HG03045 (cell line): Measurements from ENCODE around the gene PROZ.

Source experiments
- ATAC-seq: cut with Tn5 transposase; IDR thresholded peaks from one replicate; pipeline ENCODE4 v1.9.1; 2021; ENCODE audit warnings: mild to moderate bottlenecking, moderate library complexity; ENCODE audit not compliant: unreplicated experiment

Gene PROZ

DNA sequence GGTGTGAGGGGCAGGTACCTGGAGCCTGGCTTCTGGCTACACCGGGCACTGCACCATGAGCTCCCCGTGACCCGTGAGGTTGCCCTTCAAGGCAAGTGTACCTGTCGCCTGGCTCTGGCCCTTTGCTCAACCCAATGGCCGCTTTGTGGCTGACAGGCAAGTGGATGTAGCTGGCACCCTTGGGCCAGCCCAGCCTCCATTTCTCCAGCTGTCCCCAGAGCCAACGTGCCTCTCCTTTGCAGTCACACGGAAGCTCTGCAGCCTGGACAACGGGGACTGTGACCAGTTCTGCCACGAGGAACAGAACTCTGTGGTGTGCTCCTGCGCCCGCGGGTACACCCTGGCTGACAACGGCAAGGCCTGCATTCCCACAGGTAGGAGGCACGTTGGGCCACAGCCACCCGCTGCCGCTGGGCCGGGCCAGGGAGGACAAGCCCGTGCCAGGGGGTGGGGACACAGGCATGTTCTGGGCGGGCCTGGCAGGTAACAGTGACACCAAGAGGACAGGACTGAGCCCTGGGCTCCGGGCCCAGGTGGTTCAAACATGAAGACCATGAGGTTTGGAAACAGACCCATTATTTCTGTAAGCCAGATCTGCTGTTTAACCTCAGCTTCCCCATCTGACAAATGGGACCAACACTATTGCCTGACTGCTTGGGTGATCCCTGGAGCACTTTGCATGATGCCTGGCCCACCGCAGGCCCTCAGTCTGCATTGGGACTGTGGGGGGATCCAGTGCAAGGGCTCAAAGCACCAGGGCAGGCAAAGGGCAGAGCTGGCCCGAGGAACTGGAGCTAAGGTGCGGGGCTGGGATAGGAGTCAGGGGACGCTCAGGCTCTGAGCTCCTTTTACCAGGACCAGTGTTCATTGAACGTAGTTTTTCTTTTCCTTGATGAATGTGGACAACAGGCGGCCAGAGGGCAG is 17.5 kb upstream of the PROZ start:
- no peak for ATAC-seq

DNA sequence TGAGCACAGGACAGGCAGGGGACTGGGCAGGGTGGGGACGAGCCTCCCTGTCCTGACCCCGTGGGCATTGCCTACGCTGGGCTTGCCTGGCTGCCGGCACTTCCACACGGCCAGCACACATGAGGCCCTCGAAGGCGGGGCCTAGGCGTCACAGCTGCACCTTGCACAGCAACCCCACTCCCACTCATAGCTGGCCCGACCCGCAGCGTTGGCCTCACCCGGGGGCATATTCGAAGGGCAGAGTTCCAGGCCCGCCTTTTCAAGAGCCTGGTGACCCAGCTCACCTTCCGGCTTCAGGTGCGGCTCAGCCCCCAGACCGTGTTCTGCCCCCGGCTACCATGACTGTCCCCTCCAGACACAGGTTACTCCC is 16.9 kb upstream of the PROZ start:
- no peak for ATAC-seq

DNA sequence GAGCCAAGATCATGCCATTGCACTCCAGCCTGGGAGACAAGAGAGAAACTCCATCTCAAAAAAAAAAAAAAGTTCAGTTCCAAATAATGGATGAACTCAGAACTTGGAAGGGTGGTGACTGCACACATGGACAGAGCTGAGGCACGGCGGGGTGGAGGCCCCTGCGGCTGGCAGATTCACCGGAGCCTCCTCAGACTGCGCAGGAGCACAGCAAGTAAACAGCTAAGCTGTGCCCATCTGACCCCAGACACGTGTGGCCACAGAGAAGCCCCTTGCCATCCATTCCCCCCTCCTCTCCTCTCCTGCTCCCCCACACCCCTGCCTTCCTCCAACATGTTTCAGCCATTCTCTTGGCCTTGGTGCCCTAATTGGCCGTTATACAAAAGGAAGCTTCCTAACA is 15.6 kb upstream of the PROZ start:
- ATAC-seq = no peak

DNA sequence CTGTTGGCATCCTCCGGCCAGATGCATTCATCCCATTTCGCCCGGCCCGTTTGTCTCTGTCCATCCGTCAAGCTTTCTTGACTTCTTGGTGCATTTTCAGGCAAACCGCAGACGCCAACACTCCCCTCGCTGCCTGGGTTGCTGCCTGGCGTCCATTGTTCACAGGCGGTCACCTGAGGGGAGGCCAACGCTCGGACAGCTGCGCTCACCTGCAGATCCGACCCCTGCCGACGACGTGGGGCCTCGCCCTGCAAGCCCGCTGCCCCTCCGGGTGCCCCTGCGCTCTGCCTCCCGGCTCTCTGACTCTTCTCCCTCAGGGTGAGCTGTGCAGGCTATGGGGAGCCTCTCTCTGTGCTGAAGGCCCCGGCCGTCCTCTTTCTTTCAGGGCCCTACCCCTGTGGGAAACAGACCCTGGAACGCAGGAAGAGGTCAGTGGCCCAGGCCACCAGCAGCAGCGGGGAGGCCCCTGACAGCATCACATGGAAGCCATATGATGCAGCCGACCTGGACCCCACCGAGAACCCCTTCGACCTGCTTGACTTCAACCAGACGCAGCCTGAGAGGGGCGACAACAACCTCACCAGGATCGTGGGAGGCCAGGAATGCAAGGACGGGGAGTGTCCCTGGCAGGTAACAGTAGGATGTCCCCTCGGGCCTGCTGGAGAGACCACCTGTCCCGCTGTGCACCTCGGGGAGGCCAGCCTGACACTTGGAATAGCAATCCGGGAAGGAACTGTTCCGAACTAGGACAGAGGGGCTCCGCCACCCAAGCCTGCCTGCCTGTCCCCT is 14.8 kb upstream of the PROZ start:
- no peak for ATAC-seq

GRCh38 chr13:113144255-113144629 is 14.2 kb upstream of the PROZ start:
- ATAC-seq = no peak

DNA sequence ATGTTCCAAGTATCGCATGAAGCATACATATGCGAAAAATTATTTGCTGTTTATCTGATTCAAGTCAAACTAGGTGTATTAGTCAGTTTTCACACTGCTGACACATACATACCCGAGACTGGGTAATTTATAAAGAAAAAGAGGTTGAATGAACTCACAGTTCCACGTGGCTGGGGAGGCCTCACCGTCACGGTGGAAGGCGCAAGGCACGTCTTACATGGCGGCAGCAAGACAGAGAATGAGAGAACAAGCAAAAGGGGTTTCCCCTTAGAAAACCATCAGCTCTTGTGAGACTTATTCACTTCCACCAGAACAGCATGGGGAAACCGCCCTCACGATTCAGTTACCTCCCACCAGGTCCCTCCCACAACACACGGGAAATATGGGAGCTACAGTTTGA is 13.0 kb upstream of the PROZ start:
- no peak for ATAC-seq

DNA sequence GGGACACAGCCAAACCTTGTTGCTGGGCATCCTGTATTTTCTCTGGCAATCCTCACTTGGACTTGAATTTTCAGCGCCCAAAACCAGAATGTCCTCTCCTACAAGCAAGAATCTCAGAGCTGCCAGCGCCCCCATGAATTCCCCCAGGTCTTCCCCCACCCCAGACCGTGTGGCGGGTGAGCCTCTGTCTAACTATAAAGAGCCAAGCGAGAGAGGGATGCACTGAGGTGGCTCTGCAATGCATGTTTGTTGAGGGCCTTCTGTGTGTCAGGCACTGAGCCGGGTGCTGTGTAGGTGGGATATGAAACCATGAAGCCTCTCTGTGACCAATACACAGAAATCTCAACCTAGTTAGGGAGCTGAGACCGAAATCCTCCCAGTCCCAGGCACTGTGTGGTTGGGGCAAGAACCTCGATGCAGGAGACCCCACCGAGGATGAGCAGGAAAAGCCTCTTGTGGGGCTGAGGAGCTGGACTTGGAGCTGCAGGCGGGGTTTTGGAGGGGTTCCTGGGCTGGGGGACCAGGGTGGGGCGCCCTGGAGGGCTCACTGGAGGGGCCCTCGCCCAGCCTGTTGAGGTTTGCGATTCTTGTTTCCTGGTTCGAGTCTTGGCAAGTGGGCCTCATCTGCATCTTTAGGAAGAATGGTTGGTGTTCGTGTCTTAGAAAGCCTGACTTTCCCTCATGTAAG is 12.4 kb upstream of the PROZ start:
- no peak for ATAC-seq

- ATAC-seq = no peak
Observed at GRCh38 chr13:113146750-113147149, 11.7 kb upstream of the PROZ start.

- ATAC-seq = no peak
Observed at GRCh38 chr13:113147206-113147605, 11.2 kb upstream of the PROZ start.

- ATAC-seq = no peak
Observed at GRCh38 chr13:113148407-113148806, 10.0 kb upstream of the PROZ start.

GRCh38 chr13:113148940-113149503 is 9.4 kb upstream of the PROZ start:
- no peak for ATAC-seq

GRCh38 chr13:113149711-113150549 is 8.5 kb upstream of the PROZ start:
- no peak for ATAC-seq

DNA sequence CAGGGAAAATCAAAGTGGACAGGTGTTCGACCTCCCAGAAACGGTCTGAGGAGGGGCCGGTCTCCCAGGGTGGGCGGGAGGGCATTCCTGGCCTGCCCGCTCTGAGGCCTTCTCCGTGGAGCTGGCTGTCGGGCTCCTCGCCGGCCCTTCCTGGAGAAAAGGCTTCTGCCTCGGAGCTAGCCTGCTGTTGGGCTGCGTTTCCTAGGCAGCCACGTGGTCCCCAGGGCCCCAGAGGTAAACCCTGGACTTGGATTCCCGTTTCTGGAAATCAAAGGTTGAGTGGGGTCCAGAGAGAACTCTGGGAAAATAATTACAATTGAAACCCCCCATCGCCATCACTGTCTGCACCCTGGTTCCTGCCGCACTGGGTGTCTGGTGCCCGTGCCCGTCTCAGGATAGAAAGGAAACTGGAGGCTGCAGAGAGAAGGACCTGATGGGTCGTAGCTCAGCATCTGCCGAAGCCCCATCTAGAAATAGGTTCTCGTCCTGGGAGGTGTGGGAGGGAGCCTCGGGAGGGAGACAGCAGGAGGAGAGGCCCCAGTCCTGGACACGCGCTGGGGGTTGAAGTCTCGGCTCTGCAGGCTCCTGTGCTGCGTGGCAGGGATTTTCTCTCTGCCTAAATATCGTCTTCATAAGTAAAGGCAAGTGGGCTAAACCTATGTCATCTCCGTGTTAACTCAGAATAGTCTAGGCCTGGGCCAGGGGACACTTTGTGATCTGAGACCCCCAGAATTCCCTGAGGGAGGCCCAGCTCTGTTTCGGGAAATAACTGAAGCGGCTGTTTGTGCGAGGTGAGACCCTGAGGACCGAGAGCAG is 7.7 kb upstream of the PROZ start:
- no peak for ATAC-seq

DNA sequence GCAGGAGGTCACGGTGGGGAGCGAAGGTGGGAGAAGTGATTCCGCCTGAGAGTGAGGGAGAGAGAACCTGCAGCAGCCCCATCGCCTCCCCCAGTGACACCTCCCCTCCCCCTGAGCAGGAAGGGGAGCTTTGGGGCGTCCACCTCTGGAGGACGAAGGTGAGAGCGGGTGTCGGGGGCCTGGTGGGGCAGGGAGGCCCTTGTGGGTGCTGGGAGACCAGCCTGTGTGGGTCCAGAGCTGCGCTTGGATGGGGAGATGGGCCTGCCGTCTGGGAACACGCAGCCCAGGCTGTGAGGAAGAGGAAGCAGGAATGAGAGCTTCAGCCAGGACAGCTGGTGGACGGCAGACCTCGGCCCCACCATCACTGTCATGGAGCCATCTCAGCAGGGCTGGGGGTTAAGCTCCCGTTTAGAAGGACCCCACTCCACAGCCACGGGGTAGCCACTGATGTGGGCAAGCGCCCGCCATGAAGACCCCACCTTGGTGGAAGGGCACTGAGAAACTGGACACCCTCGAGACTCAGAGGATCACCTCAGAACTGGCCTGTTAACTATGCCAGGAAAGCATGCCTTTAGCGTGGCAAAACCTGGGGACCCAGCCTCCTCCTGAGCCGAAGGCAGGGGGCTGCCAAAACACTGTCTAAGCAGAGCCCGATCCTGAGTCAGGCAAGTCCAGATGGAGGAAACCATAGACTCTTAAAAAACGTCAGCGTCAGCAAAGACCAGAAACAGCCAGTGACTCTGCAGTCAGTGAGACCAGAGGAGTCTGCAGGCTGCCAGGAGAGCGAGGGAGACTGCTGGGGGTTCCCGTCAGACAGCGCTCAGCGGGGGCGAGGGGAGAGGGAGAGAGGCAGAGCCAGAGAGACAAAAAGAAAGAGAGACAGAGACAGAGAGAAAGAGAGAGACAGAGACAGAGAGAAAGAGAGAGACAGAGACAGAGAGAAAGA is 6.4 kb upstream of the PROZ start:
- no peak for ATAC-seq

DNA sequence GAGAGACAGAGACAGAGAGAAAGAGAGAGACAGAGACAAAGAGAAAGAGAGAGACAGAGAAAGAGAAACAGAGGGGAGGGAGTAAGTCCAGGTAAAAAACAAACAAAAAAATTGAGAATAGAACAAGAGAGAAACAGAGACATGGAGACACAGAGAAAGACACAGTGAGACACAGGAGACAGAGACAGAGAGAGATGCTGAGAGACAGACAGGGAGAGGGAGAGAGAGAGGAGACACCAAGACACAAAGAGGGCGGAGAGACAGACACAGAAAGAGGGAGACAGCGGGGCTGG is 5.8 kb upstream of the PROZ start:
- ATAC-seq = no peak

DNA sequence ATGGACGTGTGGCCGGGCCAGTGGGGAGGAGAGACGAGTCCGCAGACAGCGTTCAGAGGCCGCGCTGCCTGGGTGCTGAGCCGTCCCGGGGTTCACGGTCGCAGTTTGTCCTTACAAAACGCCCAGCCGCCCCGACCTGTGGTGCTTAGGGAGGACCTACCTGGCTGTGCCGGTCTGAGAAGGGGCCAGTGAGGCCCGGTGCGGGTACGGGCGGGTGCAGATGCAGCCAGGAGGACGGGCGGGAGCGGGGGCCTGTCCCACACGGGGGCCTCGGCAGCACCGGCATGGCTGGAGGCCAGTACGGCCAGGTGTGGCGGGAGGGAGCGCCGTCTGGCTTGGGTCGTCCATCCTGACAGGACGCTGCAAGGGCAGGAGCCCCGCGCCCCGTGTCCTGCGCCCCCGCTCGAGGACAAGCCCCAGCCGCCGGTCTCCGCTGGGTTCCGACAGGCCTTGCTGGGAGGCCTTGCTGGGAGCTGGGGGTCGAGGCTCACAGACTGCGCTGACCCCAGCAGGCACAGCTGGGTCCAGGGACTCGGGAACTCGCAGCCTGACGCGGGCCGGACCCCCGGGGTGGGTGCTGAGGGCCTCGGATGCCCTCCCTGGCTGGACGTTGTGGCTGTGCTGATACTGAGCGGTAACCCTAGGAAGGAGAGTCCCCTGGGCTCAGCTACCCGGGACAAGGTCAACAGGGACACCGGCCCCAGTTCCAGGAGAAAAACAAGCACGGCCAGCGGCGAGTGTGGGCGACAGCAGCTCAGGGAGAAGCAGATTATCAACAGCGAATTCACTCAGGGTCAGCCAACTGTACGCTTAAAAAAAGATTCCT is 5.3 kb upstream of the PROZ start:
- ATAC-seq = no peak

GRCh38 chr13:113153810-113154748 is 4.4 kb upstream of the PROZ start:
- no peak for ATAC-seq
